DMS 273 treated with DMSO at 0.1 percent for 48 hours (cell line): ENCODE data around the gene EML4.
"Not testable (repeated sequence)": the region's sequence is repeated elsewhere in the genome, so short reads cannot be mapped to it uniquely, and the experiment has no call there.

Experiments used
- DNase-seq: peaks from one replicate; lab custom pipeline; 2025; lab: John Stamatoyannopoulos, UW

Gene EML4

GRCh38 chr2:42261518-42262195 lies 92.5 kb downstream of the EML4 start:
- no peak for DNase-seq

- DNase-seq, result no peak
Observed at GRCh38 chr2:42266236-42266635, 97.1 kb downstream of the EML4 start.

GRCh38 chr2:42267530-42267929 lies 98.4 kb downstream of the EML4 start:
- DNase-seq, result no peak

- DNase-seq, result no peak
Observed at GRCh38 chr2:42268528-42269151, 99.5 kb downstream of the EML4 start.

GRCh38 chr2:42270757-42271156 lies 101.6 kb downstream of the EML4 start:
- DNase-seq, result no peak

GRCh38 chr2:42271246-42271645 lies 102.1 kb downstream of the EML4 start:
- DNase-seq, result not testable (repeated sequence)

GRCh38 chr2:42274863-42275262 lies 105.7 kb downstream of the EML4 start:
- DNase-seq, result no peak

- no peak for DNase-seq
Observed at GRCh38 chr2:42281416-42282081, 112.4 kb downstream of the EML4 start.

GRCh38 chr2:42284019-42284418 lies 114.9 kb downstream of the EML4 start:
- DNase-seq, result no peak

GRCh38 chr2:42286268-42286946 lies 117.3 kb downstream of the EML4 start:
- no peak for DNase-seq

GRCh38 chr2:42288811-42289210 lies 119.7 kb downstream of the EML4 start:
- no peak for DNase-seq

GRCh38 chr2:42289222-42289621 lies 120.1 kb downstream of the EML4 start:
- DNase-seq, result no peak

- no peak for DNase-seq
Observed at GRCh38 chr2:42290005-42290404, 120.9 kb downstream of the EML4 start.

GRCh38 chr2:42293019-42293418 lies 123.9 kb downstream of the EML4 start:
- DNase-seq, result no peak

GRCh38 chr2:42296226-42296625 lies 127.1 kb downstream of the EML4 start:
- DNase-seq, result no peak

GRCh38 chr2:42297322-42297936 lies 128.3 kb downstream of the EML4 start:
- no peak for DNase-seq

GRCh38 chr2:42298132-42298531 lies 129.0 kb downstream of the EML4 start:
- DNase-seq, result no peak

GRCh38 chr2:42298996-42299754 lies 130.0 kb downstream of the EML4 start:
- DNase-seq, result no peak

- DNase-seq, result no peak
Observed at GRCh38 chr2:42300527-42300926, 131.4 kb downstream of the EML4 start.

- no peak for DNase-seq
Observed at GRCh38 chr2:42303252-42303651, 134.1 kb downstream of the EML4 start.

GRCh38 chr2:42304059-42304713 lies 135.0 kb downstream of the EML4 start:
- DNase-seq, result no peak
